ENCODE results near the gene LRRC18.

The LRRC18 gene

DNA sequence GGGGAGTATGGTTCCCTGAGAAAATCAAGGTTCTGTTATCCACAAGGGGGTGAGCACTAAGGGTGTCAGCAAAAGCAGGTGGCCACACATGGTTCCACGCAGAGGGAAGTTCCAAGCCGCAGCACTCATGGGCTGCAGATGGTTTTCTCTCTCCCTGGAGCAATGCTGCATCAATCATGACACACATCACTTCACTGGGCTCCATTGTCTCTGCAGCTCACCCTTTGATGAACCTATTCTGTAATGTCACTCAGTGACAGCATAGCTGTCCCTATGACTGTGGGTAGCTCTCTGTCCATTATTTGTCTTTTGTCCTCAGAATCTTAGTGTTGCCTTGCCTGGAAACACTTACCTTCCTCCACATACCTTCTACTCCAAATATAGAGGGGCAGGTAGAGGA, 34.8 kb downstream of the LRRC18 start:
- DNase-seq (ENCODE audit: low read depth): no peak
- H3K4me3 ChIP-seq (replicated peaks; ENCODE audit: low read depth, low read length): no peak overlapping the region
- TF ChIP-seq, protein P1, sequence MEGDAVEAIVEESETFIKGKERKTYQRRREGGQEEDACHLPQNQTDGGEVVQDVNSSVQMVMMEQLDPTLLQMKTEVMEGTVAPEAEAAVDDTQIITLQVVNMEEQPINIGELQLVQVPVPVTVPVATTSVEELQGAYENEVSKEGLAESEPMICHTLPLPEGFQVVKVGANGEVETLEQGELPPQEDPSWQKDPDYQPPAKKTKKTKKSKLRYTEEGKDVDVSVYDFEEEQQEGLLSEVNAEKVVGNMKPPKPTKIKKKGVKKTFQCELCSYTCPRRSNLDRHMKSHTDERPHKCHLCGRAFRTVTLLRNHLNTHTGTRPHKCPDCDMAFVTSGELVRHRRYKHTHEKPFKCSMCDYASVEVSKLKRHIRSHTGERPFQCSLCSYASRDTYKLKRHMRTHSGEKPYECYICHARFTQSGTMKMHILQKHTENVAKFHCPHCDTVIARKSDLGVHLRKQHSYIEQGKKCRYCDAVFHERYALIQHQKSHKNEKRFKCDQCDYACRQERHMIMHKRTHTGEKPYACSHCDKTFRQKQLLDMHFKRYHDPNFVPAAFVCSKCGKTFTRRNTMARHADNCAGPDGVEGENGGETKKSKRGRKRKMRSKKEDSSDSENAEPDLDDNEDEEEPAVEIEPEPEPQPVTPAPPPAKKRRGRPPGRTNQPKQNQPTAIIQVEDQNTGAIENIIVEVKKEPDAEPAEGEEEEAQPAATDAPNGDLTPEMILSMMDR (IDR thresholded peaks at IDR 0.05; ENCODE audit: low read length, missing control alignments): no peak

DNA sequence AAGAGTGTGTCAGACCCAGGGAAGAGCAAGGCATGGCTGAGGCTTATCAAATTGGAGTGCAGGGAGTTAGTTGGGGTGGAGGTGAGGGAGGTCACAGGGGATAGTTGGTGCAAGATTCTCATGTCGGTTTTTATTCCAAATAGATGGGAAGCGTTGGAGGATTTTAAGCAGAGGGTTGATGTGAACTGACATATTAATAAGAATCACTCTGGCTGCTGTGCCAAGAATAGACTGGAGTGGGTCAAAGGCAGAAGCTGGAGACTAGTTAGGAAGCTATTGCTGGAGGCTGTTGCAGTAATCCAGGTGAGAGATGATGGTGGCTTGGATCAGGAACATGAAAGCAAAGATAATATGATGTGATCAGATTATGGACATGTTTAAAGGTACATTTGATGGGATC, 36.5 kb downstream of the LRRC18 start:
- no peak for DNase-seq (ENCODE audit: low read depth)
- TF ChIP-seq, protein P1 (IDR thresholded peaks at IDR 0.05; ENCODE audit: low read length, missing control alignments): no peak
- H3K4me3 ChIP-seq (replicated peaks; ENCODE audit: low read depth, low read length): no peak overlapping the region

DNA sequence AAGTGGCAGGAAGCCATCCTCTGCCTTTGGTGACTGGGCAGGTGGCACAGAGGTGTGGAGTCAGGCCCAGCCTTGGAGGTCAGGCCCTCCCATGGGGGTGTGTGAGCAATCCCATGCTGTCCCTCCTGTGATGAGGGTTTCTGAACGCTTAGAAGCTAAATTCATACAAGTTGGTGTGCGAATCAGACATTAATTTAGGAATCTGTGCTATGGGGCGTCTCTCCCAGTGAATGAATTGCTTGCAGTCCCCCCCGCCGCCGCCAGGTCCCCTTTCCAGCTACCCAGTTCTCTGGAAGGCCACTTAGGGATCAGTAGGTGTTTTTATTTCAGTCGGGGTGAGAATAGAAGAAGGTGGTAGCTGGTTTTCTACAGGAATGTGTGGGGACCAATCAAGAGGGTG, 37.5 kb downstream of the LRRC18 start:
- no peak for DNase-seq (ENCODE audit: low read depth)
- no peak overlapping the region for H3K4me3 ChIP-seq (replicated peaks; ENCODE audit: low read depth, low read length)
- TF ChIP-seq, protein P1 (IDR thresholded peaks at IDR 0.05; ENCODE audit: low read length, missing control alignments): no peak

DNA sequence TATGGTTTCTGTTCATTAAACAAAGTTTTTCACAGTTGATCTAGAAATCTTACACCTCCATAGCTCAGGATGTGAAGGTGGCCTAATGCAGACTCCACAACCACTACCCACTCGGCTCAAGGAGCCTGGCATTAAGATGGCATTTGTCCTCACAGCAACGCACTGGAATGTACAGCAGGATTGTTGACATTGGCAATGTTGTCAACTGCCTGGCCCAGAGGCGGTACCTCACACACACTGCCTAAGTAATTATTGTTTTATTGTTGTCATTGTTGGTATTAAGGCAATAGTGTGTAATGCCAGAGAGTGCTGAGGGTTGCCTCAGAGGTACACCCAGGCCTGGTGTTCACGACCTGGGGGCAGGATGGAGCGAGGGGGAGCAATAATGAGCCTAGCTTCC, 38.3 kb downstream of the LRRC18 start:
- H3K4me3 ChIP-seq (replicated peaks; ENCODE audit: low read depth, low read length): no peak overlapping the region
- no peak for DNase-seq (ENCODE audit: low read depth)
- TF ChIP-seq, protein P1 (IDR thresholded peaks at IDR 0.05; ENCODE audit: low read length, missing control alignments): no peak

DNA sequence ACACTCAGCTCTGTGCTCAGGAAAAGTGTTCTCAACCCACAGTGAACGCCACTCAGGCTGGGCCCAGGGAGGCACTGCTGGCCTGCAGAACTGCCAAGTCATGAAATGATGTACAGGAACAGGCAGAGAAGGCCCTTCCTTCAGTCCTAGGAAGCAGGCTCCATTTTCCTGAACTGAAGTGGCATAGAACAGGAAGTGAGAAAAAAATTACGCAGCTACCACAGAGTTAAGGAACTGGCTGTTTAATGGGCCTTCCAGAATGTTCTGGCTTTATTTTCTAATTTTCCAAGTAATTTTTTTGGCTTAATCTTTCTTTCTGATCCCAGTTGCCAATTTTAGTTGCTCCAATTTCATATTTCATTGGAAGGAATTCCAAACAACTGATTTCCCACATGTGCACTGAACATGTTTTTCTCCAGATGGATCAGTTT, 39.3 kb downstream of the LRRC18 start:
- TF ChIP-seq, protein P1 (IDR thresholded peaks at IDR 0.05; ENCODE audit: low read length, missing control alignments): no peak
- no peak for DNase-seq (ENCODE audit: low read depth)
- H3K4me3 ChIP-seq (replicated peaks; ENCODE audit: low read depth, low read length): no peak overlapping the region

DNA sequence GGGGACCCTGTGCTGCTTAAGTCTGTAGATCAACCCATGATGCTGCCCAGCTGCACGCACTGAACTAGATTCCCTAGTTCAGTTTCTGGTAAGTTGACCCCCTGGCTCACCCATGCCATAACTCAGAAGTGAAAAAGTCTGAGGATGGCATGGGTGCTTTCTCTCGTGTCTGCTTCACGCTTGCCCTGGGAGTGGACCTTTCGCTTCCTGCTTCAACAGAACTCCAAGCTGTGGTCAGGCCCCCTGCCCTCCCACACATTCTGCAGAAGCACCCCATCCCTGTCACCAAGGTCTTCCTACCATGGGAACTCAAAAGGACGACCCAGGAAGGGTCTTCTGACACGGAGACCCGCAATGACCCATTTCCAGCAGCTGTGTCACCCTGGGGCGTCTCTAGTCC, 39.9 kb downstream of the LRRC18 start:
- no peak overlapping the region for H3K4me3 ChIP-seq (replicated peaks; ENCODE audit: low read depth, low read length)
- TF ChIP-seq, protein P1 (IDR thresholded peaks at IDR 0.05; ENCODE audit: low read length, missing control alignments): no peak
- DNase-seq (ENCODE audit: low read depth): no peak

DNA sequence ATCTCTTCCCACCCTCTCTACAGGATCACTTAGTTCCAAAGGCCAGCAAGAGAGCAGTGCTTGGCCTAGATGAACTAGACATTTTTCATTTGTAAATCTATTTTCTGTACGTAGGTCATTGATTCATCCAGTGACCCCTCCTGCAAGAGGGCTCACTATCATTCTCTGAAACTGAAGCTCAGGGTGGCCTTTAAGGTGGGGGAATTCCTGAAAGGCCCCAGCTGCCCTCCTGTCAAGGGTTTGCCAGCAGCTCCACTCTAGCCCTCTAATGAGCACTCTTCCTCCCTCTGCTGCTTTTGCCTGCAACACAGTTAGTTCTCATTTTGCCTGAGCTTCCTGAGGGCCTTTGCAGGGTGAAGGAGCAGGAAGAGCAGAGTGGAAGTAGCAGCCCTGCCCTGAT, 41.2 kb downstream of the LRRC18 start:
- no peak for DNase-seq (ENCODE audit: low read depth)
- TF ChIP-seq, protein P1 (IDR thresholded peaks at IDR 0.05; ENCODE audit: low read length, missing control alignments): no peak

More for the DNA sequence above, 41.2 kb downstream of the LRRC18 start:
- H3K4me3 ChIP-seq (replicated peaks; ENCODE audit: low read depth, low read length): no peak overlapping the region
